Spleen (tissue), 7 donors: ENCODE measurements around the gene MT1B.

Experiments used
- POLR2A ChIP-seq, 3 donors: fragments of 450-650 bp; IDR thresholded peaks; one replicate each; pipeline ENCODE4 v1.5.1; 2017; ENCODE audit warnings: antibody characterized with exemption in 3 of 3, mild to moderate bottlenecking in 1 of 3
- POLR2AphosphoS5 ChIP-seq, 3 donors: sonication (generic); formaldehyde crosslinking; IDR thresholded peaks; one replicate each; pipeline ENCODE4 v1.5.1; 2017; ENCODE audit warnings: antibody characterized with exemption in 3 of 3
- TF ChIP-seq, protein P1 (sequence below), 11 experiments: fragments of 200-600 bp in 7 of 11; fragments of 450-650 bp in 4 of 11; sonication (generic) in 4 of 11; IDR thresholded peaks in 8 of 11; conservative IDR thresholded peaks in 3 of 11; 1 replicate in 7 of 11; 2 replicates in 4 of 11; pipeline versions ENCODE4 v1.4.0 to v1.8.0; 2016 to 2021; ENCODE audit warnings: antibody characterized with exemption in 11 of 11, inconsistent platforms in 4 of 11, mild to moderate bottlenecking in 1 of 11
- donor health status: DM: no; HTN: no; CAD: no; lungs with moderate emphysema.
- donor health status: DM: no; HTN: no; CAD: no.
- donor health status: DM: no; HTN: no; CAD: no.

DNA sequence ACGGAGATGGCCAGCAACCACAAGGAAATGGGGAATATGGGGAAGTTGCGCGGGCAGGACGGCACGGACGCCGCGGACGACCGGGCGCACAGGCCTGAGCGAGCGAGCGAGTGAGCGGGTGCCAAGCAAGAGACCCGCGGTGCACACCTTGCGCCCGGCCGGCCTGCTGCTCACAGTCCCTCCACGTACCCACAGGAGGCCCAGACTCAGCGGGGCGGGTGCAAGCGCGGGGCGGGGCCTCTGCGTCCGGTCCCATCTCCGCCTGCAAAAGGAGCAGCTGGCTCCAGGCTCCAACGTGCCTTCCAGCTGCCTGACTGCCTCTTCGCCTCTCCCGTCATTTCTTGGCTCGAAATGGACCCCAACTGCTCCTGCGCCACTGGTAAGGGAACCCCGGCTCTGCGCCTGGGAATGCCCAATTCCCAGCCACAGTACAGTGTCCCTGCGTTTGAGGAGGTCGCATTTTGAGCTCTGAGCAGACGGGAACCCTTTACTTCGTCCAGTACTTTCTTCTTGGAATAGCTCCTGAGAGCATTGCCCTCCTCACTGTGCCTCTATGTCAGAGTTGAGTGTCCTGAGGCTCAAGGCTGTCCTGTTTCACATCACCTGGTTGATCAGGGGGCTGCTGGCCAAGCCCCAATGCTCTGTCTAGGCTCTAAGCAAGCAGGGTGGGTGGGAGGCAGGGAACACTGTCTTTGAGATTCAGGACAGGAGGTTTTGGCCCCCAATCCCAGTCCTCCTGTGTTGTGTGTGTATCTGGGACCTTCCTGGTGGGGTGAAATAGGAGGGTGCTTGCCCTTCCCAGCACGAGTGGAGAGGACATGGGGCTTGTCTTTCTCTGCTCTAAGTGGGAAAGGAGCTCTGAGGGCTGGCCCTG lies 34.2 kb upstream of the MT1B start:
- TF ChIP-seq POLR2AphosphoS5 (IDR thresholded peaks at IDR 0.05) (peak; percentile 55 to 81 (median 77)), POLR2A (IDR thresholded peaks at IDR 0.05) (no peak)
- TF ChIP-seq, protein P1, sequence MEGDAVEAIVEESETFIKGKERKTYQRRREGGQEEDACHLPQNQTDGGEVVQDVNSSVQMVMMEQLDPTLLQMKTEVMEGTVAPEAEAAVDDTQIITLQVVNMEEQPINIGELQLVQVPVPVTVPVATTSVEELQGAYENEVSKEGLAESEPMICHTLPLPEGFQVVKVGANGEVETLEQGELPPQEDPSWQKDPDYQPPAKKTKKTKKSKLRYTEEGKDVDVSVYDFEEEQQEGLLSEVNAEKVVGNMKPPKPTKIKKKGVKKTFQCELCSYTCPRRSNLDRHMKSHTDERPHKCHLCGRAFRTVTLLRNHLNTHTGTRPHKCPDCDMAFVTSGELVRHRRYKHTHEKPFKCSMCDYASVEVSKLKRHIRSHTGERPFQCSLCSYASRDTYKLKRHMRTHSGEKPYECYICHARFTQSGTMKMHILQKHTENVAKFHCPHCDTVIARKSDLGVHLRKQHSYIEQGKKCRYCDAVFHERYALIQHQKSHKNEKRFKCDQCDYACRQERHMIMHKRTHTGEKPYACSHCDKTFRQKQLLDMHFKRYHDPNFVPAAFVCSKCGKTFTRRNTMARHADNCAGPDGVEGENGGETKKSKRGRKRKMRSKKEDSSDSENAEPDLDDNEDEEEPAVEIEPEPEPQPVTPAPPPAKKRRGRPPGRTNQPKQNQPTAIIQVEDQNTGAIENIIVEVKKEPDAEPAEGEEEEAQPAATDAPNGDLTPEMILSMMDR (IDR thresholded peaks at IDR 0.05 in 8 of 11, conservative IDR thresholded peaks at IDR 0.05 in 3 of 11), result peak in 1 of 11 experiments; percentile 6
